OCI-LY1 (cell line): ENCODE data around the gene ANKK1.

Experiments
- EZH2 ChIP-seq: fragments of 200-600 bp; sonication (generic), shearing (Covaris generic); IDR thresholded peaks from 2 replicates; pipeline ENCODE4 v1.8.0; 2017; ENCODE audit warnings: borderline replicate concordance, mixed run types, mild to moderate bottlenecking, antibody characterized with exemption, low read length, moderate library complexity, mixed read lengths
- TF ChIP-seq, protein P1 (sequence below): fragments of 200-600 bp; sonication (generic), shearing (Covaris generic); IDR thresholded peaks from 2 replicates; pipeline ENCODE4 v1.5.1; 2017; ENCODE audit warnings: mild to moderate bottlenecking, antibody characterized with exemption, low read length, moderate library complexity, mixed read lengths

DNA sequence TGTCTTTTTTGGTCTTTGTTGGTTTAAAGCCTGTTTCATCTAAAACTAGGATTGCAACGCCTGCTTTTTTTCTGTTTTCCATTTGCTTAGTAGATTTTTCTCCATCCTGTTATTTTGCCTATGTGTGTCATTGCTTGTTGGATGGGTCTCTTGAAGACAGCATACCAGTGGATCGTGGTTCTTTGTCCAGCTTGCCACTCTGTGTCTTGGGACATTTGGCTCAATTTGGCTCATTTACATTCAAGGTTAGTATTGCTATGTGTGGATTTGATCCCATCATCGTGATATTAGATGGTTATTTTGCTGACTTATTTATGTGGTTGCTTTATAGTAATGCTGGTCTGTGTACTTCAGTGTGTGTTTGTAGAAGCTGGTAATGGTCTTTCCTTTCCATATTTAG lies 31.4 kb upstream of the ANKK1 start:
- TF ChIP-seq, protein P1, sequence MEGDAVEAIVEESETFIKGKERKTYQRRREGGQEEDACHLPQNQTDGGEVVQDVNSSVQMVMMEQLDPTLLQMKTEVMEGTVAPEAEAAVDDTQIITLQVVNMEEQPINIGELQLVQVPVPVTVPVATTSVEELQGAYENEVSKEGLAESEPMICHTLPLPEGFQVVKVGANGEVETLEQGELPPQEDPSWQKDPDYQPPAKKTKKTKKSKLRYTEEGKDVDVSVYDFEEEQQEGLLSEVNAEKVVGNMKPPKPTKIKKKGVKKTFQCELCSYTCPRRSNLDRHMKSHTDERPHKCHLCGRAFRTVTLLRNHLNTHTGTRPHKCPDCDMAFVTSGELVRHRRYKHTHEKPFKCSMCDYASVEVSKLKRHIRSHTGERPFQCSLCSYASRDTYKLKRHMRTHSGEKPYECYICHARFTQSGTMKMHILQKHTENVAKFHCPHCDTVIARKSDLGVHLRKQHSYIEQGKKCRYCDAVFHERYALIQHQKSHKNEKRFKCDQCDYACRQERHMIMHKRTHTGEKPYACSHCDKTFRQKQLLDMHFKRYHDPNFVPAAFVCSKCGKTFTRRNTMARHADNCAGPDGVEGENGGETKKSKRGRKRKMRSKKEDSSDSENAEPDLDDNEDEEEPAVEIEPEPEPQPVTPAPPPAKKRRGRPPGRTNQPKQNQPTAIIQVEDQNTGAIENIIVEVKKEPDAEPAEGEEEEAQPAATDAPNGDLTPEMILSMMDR, result no peak
- TF ChIP-seq EZH2, result no peak
